ENCODE measurements around the gene ACTN1.
"Not testable (repeated sequence)": the region's sequence is repeated elsewhere in the genome, so short reads cannot be mapped to it uniquely, and the experiment has no call there.

Gene ACTN1

DNA sequence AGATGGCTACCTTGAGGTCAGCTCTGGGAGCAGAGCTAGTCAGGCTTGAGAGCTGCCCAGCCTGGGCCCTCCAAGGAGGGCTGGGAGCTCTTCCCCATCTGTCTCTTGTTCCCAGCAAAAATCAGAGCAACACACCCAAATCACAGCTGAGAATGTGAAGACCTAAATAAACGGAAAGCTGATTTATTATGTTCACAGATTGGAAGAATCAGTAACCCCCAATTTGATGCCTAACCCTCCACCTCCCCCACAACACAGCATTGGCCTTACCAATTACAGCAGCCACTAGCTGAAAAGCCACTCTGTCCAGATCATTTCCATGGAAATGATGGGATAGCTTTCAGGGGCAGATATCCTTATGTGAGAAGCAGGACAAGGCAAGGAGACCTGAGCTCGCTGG, 7.1 kb upstream of the ACTN1 start:
- FAIRE-seq, result no peak

DNA sequence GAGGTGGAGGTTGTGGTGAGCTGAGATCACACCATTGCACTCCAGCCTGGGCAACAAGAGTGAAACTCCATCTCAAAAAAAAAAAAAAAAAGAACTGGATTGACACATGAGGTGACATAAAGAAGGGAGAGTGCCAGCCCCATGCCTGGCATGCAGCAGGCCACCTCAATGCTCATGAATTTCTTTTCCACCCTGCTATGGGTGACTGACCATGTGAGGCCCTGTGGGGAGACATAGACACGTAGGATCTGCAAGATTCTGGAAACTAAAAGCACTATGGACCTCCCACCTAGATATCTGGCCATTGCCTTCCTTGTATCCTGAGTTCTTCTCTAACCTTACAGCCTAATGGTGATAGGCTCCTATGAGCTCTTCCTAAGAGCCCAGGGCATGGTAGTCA, 5.6 kb upstream of the ACTN1 start:
- FAIRE-seq, result no peak

DNA sequence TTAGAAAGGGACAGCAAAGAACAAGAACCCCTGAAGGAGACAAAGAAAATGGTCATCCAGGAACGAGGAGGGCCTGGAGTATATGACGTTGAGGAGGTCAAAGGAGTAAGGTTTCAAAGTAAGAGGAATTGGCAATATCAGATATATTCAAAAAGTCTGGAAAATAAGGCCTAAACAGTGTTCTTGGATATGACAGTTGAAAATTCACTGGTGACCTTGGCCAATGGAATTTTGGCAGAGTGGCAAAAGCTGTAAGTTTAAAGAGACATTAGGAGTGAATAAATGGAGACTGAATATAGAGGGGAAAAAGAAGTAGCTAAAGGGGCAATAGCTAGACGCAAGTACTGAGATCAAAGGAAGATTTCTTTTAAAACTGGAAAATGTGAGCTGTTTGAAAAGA, 4.1 kb upstream of the ACTN1 start:
- FAIRE-seq, result no peak

DNA sequence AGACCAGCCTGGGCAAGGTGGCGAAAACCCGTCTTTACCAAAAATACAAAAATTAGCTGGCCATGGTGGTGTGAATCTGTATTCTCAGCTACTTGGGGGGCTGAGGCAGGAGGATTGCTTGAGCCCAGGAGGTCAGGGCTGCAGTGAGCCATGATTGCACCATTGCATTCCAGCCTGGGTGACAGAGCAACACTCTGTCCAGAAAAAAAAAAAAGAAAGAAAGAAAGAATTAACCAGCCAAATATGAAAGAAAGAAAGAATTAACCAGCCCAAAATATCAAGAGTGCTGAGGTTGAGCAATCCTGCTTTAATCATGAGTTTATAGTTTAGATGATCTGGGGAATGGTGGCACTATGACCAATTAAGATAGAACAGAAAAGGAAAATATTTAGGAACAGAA, 3.5 kb upstream of the ACTN1 start:
- FAIRE-seq, result no peak

DNA sequence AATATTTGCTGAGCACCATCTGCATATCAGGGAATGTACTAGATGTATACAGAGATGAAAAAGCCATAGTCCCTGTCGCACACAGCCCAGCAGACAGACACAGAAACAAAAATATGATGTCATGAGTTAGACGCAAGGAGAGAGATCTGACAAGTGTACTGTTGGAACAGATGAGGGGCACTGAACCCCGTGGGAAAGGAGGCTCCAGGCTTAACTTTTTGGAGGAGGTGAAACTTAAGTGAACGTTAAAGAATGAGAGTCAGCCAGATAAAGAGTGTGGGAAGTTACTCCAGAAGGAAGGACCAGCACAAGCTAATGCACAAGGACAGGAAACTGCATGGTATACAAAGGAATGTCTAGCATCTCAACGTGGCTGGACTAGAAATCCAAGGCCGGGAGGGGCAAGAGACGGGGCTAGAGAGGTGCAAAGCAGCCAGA, 2.5 kb upstream of the ACTN1 start:
- FAIRE-seq, result no peak

DNA sequence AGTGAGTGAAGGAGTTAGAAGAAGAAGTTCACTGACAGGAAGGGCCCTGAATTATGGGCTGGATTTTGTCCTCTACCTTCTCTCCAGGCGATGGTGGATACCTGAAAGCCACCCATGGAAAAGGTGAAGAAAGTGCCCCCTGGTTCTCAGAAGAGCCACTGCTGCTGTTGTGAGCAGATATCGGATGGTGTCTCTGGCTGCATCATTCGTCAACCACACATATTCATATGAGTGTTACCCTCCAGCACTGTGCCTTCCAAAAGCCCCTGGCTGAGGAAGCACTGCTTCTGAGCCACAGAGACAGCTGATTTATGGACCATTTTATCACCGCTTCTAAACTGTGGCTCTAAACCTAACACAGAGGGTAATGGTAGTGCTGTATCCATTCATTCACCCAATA, 2.0 kb upstream of the ACTN1 start:
- no peak for FAIRE-seq

DNA sequence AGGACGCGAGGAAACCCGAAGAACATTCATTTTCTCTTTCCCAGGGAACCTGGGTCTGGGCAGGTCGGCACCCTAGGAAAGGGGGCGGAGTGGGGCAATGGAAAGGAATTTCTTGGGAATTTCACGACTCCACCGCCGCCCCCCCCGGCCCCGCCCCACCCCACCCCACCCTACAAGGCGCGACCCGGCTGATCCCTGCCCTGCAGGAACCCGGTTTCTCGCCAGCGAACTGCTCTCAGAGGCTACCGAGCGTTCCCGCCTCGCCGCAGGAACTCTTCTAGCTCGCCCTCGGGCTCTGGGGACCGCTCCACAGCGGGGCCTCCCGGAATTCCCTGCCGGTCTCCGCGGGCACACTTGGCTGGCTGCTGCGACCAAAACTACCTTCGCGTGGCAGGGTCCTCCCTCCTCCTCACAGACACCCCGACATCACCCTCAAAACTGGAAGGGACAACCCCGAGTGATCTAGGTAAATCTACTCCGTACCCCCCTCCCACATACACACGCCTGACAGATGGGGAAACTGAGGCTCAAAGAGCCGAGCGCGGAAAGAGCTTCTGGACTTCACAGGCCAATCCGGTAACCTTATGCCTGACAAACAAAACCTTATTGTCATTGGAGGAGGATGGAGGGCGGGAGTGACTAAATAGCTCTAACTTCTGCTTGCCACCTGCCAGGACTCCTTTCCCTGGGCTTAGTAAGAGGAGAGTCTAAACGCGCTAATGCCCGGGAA, 785 bp upstream of the ACTN1 start:
- no peak for FAIRE-seq

DNA sequence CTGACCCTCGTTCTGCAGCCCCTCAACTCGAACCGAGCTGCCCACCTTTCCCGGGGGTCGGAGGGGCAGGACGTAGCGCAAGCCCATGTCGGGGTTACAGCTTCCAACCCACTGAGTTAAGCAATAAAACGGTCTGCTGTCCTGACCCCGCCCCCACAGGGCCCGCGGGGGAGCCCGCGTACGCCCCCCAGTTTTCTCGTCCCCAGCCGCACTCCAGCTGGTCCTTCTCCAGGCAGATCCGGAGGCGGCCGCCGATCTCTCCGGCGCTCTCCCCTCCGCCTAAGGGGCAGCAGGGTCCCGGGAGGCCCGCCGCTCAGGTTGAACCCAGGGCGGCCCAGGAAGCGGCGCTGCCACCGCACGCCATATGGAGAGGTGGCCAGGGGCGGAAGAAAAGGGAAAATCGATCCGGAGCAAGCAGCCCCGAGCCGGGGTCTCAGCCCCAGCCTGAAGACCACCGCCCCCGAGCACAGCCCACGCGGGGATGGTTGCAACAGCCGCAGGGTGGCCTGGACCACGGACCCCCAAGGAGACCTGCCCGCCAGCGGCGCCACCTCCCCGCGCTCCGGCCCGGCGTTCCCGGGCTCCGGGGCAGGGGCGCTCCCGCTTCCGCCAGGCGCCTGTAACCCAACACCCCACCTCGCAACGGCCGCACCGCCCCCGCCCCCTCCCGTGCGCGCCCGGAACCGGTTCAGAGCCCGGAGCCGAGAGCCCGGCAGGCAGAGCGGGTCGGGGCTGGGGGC, 760 bp downstream of the ACTN1 start:
- no peak for FAIRE-seq

DNA sequence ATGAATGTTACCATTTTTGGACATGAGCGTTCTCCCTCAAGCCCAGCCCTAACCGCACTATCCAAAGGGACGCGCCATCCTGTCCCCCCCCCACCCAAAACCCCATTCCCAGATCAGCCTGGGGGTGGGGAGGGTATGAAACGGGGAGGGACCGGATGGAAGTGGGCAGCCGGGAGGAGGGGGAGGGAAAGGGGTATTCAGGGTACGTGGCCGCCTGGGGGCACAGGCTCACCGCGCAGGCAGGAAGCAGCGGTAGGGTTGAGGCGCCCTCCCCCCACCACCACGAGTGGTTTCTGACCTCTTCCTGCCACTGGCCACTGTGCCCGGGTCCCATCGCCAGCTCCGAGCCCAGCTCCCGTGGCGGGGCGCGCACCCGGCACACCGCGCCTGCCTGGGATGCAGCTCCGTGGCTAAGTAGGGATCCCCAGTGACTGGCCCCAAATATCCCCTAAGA, 1.4 kb downstream of the ACTN1 start:
- FAIRE-seq, result no peak

DNA sequence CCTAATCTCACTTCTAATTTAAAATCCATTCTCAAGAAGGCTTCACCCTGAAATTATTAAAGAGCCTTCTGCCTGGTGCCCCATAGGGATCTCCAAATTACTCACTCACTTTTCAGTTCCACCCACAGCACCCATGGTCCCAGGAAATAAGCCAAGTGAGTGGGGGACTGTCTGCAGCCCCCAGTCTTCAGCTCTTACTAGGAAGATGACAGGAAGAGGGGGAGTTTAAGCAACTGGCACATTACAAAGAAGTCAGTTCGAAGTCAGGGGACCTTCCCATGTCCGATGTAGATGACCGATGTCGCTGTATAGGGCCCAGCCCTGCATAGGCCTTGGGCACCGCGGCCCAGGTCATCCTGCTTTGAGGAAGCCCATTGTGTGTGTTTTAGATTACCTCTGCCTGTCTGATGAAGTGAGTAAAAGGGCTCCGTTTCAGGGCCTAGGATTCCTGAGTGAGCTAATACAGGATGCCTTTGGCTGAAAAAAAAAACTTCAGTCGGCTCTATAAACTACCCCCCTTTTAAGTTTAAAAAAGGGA, 1.9 kb downstream of the ACTN1 start:
- FAIRE-seq, result no peak

DNA sequence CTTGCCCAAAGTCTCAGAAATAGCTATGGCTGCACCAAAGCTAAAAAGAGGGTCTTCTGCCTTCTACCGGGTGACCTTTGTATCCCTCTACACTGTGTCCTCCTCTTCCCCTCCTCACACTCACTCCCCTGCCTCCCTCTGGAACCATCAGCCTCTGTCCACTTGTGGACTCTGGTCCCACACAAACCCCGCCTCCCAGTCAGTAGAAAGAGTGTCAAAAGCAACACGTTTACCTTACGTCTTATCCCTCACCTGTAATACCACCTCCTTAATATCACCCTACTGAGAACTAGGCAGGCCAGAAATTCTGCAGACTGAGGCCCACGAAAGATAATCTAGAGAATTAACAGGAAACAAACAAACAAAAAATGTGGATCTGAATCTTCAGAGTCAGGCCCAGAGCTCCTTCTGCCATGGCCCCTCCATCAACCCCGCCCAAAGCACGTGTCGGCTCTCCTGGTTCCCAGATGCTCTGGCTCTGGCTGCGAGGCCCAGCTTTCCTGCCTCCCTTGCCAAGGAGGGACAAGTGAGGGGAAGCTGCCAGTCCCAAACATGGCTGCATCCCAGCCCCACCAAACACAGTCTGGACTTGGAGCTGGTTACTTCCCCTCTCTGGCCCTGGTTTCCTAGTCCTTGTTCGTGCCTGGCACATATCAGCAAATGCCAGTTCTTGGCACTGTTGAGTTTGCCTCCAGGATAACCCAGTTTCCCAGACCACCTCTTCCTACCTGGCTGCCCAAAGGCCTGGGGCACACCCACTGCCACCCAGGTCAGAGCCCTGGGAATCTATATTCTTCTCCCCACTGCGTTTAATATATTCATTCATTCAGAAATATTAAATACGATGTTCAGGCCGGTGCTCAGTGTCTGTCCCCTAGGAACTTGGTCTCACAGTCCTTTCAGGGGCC, 2.7 kb downstream of the ACTN1 start:
- FAIRE-seq, result no peak

DNA sequence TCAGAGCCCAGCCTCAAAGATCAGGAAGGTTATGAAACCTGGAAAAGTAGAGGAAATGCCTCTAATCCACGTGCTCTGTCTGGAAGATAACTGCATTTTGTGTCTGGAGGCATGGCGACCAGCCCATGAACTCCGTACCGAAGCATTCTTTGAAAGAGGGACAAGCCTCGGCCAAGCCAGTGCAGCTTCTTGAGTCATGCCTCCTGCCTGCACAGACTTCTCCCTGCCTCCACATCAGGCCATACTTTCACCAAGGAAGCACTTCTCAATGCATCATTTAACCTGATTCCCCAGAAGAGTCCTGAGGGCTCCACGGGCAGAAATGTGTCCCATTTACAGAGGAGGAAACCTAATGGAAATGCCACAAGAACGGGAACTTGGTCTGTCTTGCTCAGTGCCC, 3.4 kb downstream of the ACTN1 start:
- no peak for FAIRE-seq

DNA sequence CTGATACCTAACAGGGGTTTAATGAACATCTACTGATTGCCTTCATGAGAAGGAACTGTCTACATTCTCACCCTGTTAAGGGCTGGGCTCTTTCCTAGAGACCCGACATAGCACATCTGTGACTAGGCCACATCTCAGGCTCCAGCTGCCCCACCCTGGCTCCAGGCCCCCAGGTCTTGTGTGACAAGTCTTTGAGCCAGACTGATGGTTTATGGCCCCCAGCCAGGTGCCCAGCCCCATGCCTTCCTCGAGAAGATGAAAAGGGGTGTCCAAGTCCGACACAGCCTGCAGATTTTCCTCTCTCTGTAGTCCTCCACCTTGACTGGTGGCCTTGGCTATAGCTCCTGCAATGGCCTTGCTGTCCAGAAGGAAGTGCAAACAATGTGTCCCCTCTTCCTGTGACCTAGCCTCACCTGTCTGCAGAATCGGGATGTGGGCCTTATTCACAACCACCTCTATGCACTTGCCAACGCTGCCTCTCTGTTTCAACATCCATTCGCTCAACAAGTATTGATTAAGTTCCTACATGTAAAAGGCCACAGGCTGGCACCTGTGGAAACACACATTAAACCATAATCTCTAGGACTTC, 4.2 kb downstream of the ACTN1 start:
- FAIRE-seq, result no peak

DNA sequence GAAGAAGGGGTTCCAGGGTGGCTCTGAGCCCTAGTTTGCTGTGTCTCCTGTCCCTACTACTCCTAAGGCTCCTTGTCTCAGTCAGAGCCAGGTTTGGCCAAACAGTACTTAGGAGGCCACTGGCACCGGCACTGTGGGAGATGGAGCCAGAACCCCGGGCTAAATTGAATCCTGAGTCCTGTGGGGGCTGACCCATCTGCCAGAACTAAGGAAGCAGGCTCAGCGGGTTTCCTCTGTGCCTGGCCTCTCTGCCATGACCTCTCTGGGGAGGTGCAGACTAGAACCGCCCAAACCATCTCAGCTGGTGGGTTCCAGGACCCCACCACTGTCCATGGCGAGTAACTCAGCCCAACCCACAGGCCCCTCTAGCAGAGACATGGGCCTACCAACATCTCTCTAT, 5.5 kb downstream of the ACTN1 start:
- FAIRE-seq, result no peak

DNA sequence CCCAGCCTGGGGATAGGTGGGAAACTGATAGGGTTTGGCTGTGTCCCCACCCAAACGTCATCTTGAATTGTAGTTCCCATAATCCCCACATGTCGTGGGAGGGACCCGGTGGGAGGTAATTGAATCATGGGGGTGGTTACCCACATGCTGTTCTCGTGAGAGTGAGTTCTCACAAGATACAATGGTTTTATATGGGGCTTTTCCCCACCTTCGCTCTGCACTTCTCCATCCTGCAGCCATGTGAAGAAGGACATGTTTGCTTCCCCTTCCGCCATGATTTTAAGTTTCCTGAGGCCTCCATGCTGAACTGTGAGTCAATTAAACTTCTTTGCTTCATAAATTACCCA, 5.9 kb downstream of the ACTN1 start:
- not testable (repeated sequence) for FAIRE-seq

DNA sequence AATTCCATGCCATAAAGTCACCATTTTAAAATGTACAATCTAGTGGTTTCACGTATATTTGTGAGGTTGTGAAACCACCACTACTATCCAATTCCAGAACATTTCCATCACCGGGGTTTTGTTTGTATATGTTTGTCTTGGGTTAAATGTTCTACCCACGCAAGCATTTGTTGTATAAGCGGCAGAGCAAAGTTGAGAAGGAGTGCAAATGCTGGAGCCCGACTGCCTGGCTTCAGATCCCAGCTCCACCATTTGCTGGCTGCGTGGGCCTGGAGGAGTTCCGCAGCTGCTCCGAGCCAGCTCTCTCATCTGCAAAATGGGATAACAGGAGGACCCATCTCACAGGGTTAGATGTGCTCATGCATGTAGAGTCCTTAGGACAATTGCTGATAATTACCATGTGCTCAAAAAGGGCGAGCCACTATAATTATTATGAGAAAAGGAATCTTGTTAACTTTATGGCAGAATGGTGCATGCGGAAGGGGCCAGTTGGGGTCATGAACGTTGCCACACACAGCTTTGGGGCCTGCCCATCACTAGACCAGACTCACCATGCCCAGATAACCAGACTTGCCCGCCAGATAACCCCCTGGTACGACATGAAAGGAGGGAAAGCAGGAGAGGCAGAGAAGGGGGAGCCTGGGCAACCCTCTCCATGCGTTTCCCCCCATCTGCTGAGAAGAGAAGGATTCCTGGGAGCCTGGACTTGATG, 6.4 kb downstream of the ACTN1 start:
- no peak for FAIRE-seq

DNA sequence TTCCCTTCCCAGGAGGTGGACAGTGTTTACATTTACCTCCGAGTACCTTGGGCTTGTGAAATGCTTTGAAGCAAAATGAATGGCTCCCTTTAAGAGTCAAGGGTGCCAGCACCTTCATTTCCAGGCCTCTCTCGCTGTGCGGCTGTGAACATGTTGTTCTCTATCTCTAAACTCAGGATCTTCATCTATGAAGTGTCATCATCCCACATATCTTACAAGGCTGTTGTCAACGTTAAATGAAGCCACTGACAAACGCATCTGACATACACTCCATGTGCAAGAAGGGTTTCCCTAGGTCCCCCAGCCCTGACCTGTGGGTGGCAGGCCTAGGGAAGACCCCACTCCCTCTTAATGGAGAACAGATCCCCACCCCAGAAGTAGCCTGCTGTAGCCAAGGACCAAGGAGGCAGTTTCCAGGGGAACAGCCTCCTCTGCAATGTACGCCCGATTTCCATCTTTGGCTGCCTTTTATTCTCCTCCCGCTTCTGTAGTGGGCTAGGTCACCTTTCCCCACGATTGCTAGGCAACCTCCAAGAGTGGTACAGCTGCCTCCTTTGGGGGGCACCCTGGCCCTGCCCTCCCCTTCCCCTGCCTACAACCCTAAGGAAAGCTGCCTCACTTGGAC, 7.6 kb downstream of the ACTN1 start:
- no peak for FAIRE-seq

DNA sequence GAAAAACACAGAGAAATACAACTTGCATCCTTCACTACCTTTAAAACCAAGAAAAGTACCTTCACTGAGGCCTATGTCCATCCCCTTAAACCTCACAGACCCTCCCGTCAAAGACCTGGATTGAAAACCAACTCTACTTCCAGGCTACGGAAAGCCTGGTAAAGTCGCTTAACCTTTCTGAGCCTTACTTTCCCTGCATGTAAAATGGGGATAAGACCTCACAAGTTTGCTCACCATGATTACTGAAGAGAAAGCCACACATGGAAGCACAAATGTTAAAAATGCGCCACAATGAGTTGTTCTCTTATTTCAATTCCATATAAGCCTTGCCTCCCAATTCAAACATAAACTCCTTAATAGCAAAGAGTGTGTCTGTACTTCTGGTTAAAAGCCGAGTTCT, 8.4 kb downstream of the ACTN1 start:
- FAIRE-seq, result no peak

DNA sequence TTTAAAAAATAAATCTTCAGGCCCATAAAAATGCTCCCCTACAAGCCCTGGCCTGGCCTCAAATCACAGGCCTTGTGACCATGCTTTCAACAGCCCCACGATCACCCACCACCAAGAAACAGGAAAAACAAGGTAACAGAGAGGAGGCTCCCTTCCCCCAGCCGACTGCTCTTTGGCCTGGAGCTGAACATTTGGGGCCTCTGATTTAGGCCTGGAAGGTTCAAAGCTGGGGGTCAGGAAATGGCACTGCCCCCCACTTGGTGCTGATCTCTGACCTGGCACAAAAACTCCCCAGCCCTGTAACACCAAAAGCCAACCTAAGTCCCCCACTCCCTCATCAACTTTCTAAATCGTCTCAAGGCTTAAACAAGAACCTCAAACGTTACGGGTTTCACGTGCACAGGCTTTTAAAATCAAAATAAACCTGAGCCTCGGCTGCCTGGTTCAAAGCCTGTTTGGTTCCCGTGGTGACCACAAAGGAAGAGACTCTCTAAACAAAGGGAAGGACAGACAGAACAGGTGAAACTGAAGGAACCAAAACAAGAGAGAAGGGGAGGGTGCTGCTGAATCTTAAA, 9.0 kb downstream of the ACTN1 start:
- FAIRE-seq, result no peak

DNA sequence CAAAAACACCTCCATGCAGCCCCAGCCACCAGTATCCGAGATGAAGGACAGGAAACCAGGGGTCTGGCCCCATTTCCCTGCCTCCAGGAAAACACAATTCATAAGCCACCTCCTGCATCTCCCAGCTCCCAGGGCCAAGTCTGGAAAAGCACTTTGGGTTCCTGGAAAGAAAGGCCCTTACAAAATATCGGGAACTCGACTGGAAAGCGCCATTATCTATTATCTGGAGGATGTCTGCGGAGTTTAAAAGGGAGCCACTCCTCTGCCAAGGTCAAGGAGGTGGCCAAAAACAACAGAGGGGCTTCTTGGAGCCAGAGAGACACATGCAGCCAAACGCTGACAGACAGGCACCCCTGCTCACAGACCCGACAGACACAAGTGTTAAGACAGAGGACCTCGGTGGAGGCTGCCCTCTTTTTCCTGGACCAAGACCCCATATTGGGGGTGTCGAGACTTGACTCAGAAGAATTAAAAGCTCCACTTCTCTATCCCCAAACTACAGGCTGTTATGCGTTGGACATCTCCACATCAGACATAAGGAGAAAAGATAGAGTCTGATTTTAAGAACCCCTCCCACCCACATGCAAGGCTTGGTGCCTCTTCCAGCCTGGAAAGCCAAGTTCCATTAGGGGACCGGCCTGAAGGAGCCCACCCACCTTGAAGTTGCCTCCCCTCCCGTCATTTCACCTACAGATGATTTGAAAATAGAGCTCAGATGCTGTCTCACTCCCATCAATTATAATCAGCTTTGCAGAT, 9.6 kb downstream of the ACTN1 start:
- no peak for FAIRE-seq

DNA sequence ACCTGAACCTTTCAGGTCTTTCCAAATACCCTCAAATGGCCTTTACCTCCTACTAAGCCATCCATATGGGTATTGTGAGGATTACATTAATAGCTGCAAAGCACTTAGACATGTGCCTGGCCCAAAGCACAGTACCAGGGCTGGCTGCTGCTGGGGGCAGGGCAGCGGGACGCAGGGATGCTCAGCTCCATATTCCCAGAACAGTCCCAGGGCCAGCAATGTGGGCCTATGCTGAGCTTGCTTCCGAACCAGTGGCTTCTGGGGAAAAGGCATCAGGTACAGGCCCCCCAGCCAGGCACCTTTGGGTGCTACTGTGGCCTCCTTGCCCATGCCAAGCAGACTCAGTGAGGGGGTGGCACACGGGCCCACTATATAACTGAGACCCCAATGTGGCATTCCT, 10.4 kb downstream of the ACTN1 start:
- no peak for FAIRE-seq
